Caco-2 (cell line): ENCODE results near the gene ABHD17B. TPM values are rescaled to one million over a fixed set of nuclear protein-coding genes. Genes with fewer than 3 reads are reported as not detected.

Source experiments
- BruUV-seq: library from RNA; stranded (reverse); fragments of 400-500 nt; replicated peaks from 2 replicates; lab custom pipeline; 2021; lab: Mats Ljungman, UMichigan
- CTCF ChIA-PET: fragments of 300-600 bp; sonication (Branson Sonifier 250); formaldehyde crosslinking; loops from one replicate; lab custom pipeline; 2022; ENCODE audit warnings: antibody characterized with exemption; lab: Charles Lee
- POLR2A ChIA-PET: fragments of 300-600 bp; sonication (Branson Sonifier 250); formaldehyde crosslinking; loops from one replicate; lab custom pipeline; 2022; ENCODE audit warnings: antibody characterized with exemption; lab: Charles Lee
- DNase-seq, 2 experiments: peaks; one replicate each; pipeline versions ENCODE4 v3.0.0 to v3.0.0-alpha.2; 2020 to 2022
- H3K27me3 ChIP-seq: replicated peaks from 2 replicates; pipeline ENCODE4 v1.6.0; 2011; ENCODE audit warnings: low read length; ENCODE audit not compliant: control insufficient read depth, insufficient read depth
- H3K36me3 ChIP-seq: 2 replicates; pipeline ENCODE4 v1.5.1; 2011; ENCODE audit warnings: low read length; ENCODE audit not compliant: control insufficient read depth, insufficient read depth
- H3K4me1 ChIP-seq: fragments of 250-450 bp; sonication (Bioruptor Pico); 2 replicates; pipeline ENCODE4 v1.5.1; 2020; ENCODE audit warnings: mild to moderate bottlenecking
- H3K4me3 ChIP-seq: 2 replicates; pipeline ENCODE4 v1.5.1; 2011; ENCODE audit warnings: low read depth, mild to moderate bottlenecking, control low read depth, low read length
- H3K9me3 ChIP-seq: fragments of 250-450 bp; sonication (Bioruptor Pico); 2 replicates; pipeline ENCODE4 v1.5.1; 2020; ENCODE audit warnings: mild to moderate bottlenecking, moderate library complexity
- H3K27ac Mint-ChIP-seq: one replicate; pipeline ENCODE4 v1.8.0; 2022; ENCODE audit warnings: mixed read lengths; ENCODE audit not compliant: unreplicated experiment
- H3K27me3 Mint-ChIP-seq: one replicate; pipeline ENCODE4 v1.8.0; 2022; ENCODE audit warnings: mixed read lengths; ENCODE audit not compliant: insufficient read depth, unreplicated experiment
- H3K36me3 Mint-ChIP-seq: one replicate; pipeline ENCODE4 v1.8.0; 2022; ENCODE audit warnings: mild to moderate bottlenecking, mixed read lengths; ENCODE audit not compliant: insufficient read depth, unreplicated experiment
- H3K4me1 Mint-ChIP-seq: one replicate; pipeline ENCODE4 v1.8.0; 2022; ENCODE audit warnings: low read depth, mixed read lengths; ENCODE audit not compliant: unreplicated experiment
- H3K4me3 Mint-ChIP-seq: one replicate; pipeline ENCODE4 v1.8.0; 2022; ENCODE audit warnings: mild to moderate bottlenecking, moderate library complexity, mixed read lengths; ENCODE audit not compliant: unreplicated experiment
- H3K9me3 Mint-ChIP-seq: one replicate; pipeline ENCODE4 v1.8.0; 2022; ENCODE audit warnings: mixed read lengths; ENCODE audit not compliant: unreplicated experiment
- intact Hi-C: fragments of 100-400 bp; cut with micrococcal nuclease; formaldehyde crosslinking; loops from one replicate; pipeline ENCODE4 v1.10.0; 2022; ENCODE audit not compliant: unreplicated experiment
- total RNA-seq: library from RNA; stranded (reverse); gene quantifications from 2 replicates; pipeline ENCODE4 v1.2.3, GENCODE V29; 2022
- TF ChIP-seq, protein P1 (sequence below), 2 experiments: fragments of 200-600 bp in 1 of 2; IDR thresholded peaks; 1 replicate in 1 of 2; 2 replicates in 1 of 2; pipeline versions ENCODE4 v1.5.1 to v1.8.0; 2011 to 2022; ENCODE audit warnings: antibody characterized with exemption in 1 of 2, control low read depth in 1 of 2, inconsistent platforms in 1 of 2, low read depth in 1 of 2, low read length in 1 of 2, mild to moderate bottlenecking in 1 of 2, moderate library complexity in 1 of 2; ENCODE audit not compliant: insufficient read depth in 1 of 2, severe bottlenecking in 1 of 2, unreplicated experiment in 1 of 2

Gene ABHD17B
- total RNA-seq, 1 experiment from 2014 or later: 6.9 TPM

DNA sequence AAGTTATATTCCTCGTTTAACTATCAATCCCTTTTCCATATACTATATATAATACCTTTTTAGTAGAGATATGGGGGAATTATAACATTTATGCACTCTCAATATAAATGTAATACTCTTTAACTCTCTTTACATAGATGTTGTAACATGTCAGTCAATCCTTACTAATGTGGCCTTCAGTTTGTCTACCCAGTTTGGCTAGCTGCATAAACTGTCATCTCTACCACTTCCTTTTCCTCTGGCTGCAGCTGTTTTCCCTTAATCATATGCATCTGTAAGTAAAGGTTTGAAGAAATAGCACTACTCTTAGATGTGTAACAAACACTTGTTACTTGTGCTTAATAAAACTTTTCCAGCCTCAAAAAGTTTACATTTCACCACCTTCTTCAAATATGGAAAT is 13.4 kb downstream of the ABHD17B start:
- Histone ChIP-seq H3K4me3 (no peak overlapping the region), H3K9me3 (no peaks in the 10 kb centered on the region), H3K4me1 (no peaks in the 10 kb centered on the region), H3K36me3 (no peaks in the 10 kb centered on the region), H3K27me3 (no peaks in the 10 kb centered on the region)
- Mint-ChIP-seq H3K27ac (no peak overlapping the region), H3K4me3 (no peak overlapping the region), H3K9me3 (no peaks in the 10 kb centered on the region), H3K36me3 (no peaks in the 10 kb centered on the region), H3K27me3 (no peaks in the 10 kb centered on the region), H3K4me1 (no peaks in the 10 kb centered on the region)
- ChIA-PET POLR2A (no interaction called here), CTCF (no interaction called here)
- BruUV-seq: no TSS peak
- TF ChIP-seq, protein P1, sequence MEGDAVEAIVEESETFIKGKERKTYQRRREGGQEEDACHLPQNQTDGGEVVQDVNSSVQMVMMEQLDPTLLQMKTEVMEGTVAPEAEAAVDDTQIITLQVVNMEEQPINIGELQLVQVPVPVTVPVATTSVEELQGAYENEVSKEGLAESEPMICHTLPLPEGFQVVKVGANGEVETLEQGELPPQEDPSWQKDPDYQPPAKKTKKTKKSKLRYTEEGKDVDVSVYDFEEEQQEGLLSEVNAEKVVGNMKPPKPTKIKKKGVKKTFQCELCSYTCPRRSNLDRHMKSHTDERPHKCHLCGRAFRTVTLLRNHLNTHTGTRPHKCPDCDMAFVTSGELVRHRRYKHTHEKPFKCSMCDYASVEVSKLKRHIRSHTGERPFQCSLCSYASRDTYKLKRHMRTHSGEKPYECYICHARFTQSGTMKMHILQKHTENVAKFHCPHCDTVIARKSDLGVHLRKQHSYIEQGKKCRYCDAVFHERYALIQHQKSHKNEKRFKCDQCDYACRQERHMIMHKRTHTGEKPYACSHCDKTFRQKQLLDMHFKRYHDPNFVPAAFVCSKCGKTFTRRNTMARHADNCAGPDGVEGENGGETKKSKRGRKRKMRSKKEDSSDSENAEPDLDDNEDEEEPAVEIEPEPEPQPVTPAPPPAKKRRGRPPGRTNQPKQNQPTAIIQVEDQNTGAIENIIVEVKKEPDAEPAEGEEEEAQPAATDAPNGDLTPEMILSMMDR (IDR thresholded peaks at IDR 0.05; ENCODE audit: insufficient read depth in 1 of 2, low read depth in 1 of 2, low read length in 1 of 2, severe bottlenecking in 1 of 2, unreplicated experiment in 1 of 2): no peak
- DNase-seq: no peak
- intact Hi-C loops: no loop called here

DNA sequence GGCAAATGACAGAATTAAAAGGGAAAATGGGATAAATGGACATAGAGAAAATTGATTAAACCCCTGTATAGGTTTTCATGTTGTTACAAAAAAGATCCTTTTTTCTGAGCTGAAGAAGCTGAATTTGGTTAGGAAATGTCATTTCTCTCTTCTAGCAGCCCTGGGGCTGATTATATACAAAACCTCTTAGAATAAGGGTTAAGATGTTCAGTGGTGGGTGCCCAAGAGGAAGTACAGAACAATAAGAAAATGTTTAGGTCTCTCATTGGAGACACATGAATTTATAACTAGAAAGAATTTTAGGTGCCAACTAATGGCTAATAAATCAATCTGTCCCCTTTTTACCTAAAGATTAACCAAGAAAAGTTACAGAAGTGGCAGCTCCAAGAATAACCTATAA is 14.2 kb downstream of the ABHD17B start:
- Mint-ChIP-seq H3K36me3 (no peaks in the 10 kb centered on the region), H3K27ac (no peak overlapping the region), H3K9me3 (no peaks in the 10 kb centered on the region), H3K27me3 (no peaks in the 10 kb centered on the region), H3K4me3 (no peak overlapping the region), H3K4me1 (no peaks in the 10 kb centered on the region)
- intact Hi-C loops: no loop called here
- ChIA-PET POLR2A (no interaction called here), CTCF (no interaction called here)
- no peak for DNase-seq
- Histone ChIP-seq H3K4me3 (no peak overlapping the region), H3K9me3 (no peaks in the 10 kb centered on the region), H3K36me3 (no peaks in the 10 kb centered on the region), H3K4me1 (no peaks in the 10 kb centered on the region), H3K27me3 (no peaks in the 10 kb centered on the region)
- BruUV-seq: no TSS peak
- TF ChIP-seq, protein P1 (IDR thresholded peaks at IDR 0.05; ENCODE audit: insufficient read depth in 1 of 2, low read depth in 1 of 2, low read length in 1 of 2, severe bottlenecking in 1 of 2, unreplicated experiment in 1 of 2): no peak

- Mint-ChIP-seq H3K27ac (no peak overlapping the region), H3K36me3 (no peaks in the 10 kb centered on the region), H3K27me3 (no peaks in the 10 kb centered on the region), H3K4me3 (no peak overlapping the region), H3K9me3 (no peaks in the 10 kb centered on the region), H3K4me1 (no peaks in the 10 kb centered on the region)
- Histone ChIP-seq H3K36me3 (no peaks in the 10 kb centered on the region), H3K9me3 (no peaks in the 10 kb centered on the region), H3K4me1 (no peaks in the 10 kb centered on the region), H3K27me3 (no peaks in the 10 kb centered on the region), H3K4me3 (no peak overlapping the region)
- ChIA-PET CTCF (no interaction called here), POLR2A (no interaction called here)
- intact Hi-C loops: no loop called here
- TF ChIP-seq, protein P1 (IDR thresholded peaks at IDR 0.05; ENCODE audit: insufficient read depth in 1 of 2, low read depth in 1 of 2, low read length in 1 of 2, severe bottlenecking in 1 of 2, unreplicated experiment in 1 of 2): no peak
- BruUV-seq: no TSS peak
- no peak for DNase-seq
These were observed 15.0 kb downstream of the ABHD17B start for GRCh38 chr9:71895955-71896354.
